Liver (tissue), 3 donors: ENCODE results near the gene RPUSD2.

Source experiments
- CTCF ChIP-seq: fragments of 150-350 bp; IDR thresholded peaks from 2 replicates; pipeline ENCODE4 v1.5.1; 2017; ENCODE audit warnings: improper control_type of control experiment, low read depth, low read length; ENCODE audit not compliant: missing input control
- GABPA ChIP-seq, 2 donors: IDR thresholded peaks in 1 of 2; conservative IDR thresholded peaks in 1 of 2; 2 replicates each; pipeline ENCODE4 v1.6.1; 2016; ENCODE audit warnings: antibody characterized with exemption in 2 of 2, mild to moderate bottlenecking in 1 of 2, moderate library complexity in 1 of 2
- MAX ChIP-seq: IDR thresholded peaks from 2 replicates; pipeline ENCODE4 v1.6.1; 2016; ENCODE audit warnings: antibody characterized with exemption
- REST ChIP-seq: IDR thresholded peaks from 2 replicates; pipeline ENCODE4 v1.6.1; 2016; ENCODE audit warnings: antibody characterized with exemption, mild to moderate bottlenecking
- YY1 ChIP-seq: IDR thresholded peaks from 2 replicates; pipeline ENCODE4 v1.6.1; 2016; ENCODE audit warnings: antibody characterized with exemption, mild to moderate bottlenecking
- ZBTB33 ChIP-seq: IDR thresholded peaks from 2 replicates; pipeline ENCODE4 v1.6.1; 2016; ENCODE audit warnings: antibody characterized with exemption
- donor health status: healthy.
- donor health status: healthy.

GRCh38 chr15:40548610-40549009 lies 20.5 kb upstream of the RPUSD2 start:
- TF ChIP-seq GABPA (IDR thresholded peaks at IDR 0.05 in 1 of 2, conservative IDR thresholded peaks at IDR 0.05 in 1 of 2) = no peak
- TF ChIP-seq YY1 = no peak
- TF ChIP-seq MAX = no peak
- no peak for TF ChIP-seq CTCF
- TF ChIP-seq ZBTB33 = no peak
- no peak for TF ChIP-seq REST
